Esophagus squamous epithelium (tissue), 4 donors: ENCODE data around the gene PSMA7.

ENCODE experiments used
- POLR2A ChIP-seq, 4 donors: fragments of 450-650 bp; IDR thresholded peaks; one replicate each; pipeline ENCODE4 v1.6.1; 2017; ENCODE audit warnings: antibody characterized with exemption in 4 of 4, mild to moderate bottlenecking in 4 of 4, moderate library complexity in 3 of 4
- TF ChIP-seq, protein P1 (sequence below), 6 experiments: fragments of 450-650 bp in 4 of 6; fragments of 200-600 bp in 2 of 6; sonication (generic) in 2 of 6; IDR thresholded peaks; one replicate each; pipeline ENCODE4 v1.5.1; 2016 to 2019; ENCODE audit warnings: antibody characterized with exemption in 6 of 6, mild to moderate bottlenecking in 4 of 6, moderate library complexity in 4 of 6

DNA sequence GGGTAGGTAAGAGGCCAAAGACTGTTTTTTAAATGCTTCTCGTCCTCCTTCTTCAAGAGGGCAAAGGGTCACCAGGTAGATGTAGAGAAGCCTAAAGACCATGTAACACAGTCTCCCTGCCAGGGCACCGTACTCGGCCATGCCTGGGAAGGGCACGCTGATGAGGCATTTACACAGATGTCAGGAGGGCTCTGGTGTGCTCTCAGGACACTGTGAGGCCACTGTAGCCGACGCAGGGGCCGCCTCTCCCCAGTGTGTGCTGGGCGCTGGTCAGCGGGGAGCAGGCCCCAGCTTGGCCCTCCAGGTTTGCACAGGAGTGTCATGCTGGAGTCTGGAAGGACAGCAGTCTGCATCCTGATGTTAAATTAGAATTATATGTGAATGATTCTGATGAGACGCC is 32.5 kb upstream of the PSMA7 start:
- TF ChIP-seq, protein P1, sequence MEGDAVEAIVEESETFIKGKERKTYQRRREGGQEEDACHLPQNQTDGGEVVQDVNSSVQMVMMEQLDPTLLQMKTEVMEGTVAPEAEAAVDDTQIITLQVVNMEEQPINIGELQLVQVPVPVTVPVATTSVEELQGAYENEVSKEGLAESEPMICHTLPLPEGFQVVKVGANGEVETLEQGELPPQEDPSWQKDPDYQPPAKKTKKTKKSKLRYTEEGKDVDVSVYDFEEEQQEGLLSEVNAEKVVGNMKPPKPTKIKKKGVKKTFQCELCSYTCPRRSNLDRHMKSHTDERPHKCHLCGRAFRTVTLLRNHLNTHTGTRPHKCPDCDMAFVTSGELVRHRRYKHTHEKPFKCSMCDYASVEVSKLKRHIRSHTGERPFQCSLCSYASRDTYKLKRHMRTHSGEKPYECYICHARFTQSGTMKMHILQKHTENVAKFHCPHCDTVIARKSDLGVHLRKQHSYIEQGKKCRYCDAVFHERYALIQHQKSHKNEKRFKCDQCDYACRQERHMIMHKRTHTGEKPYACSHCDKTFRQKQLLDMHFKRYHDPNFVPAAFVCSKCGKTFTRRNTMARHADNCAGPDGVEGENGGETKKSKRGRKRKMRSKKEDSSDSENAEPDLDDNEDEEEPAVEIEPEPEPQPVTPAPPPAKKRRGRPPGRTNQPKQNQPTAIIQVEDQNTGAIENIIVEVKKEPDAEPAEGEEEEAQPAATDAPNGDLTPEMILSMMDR (IDR thresholded peaks at IDR 0.05): no peak
- no peak for TF ChIP-seq POLR2A (IDR thresholded peaks at IDR 0.05)
